Sigmoid colon (tissue), 4 donors: ENCODE measurements around the gene PCDHB14.

Experiments
- CTCF ChIP-seq, 4 experiments: fragments of 450-650 bp in 3 of 4; fragments of 200-600 bp in 1 of 4; IDR thresholded peaks; one replicate each; pipeline ENCODE4 v1.5.1; 2016 to 2019; ENCODE audit warnings: antibody characterized with exemption in 4 of 4, mild to moderate bottlenecking in 3 of 4, moderate library complexity in 2 of 4
- POLR2A ChIP-seq, 2 donors: fragments of 450-650 bp; IDR thresholded peaks; one replicate each; pipeline ENCODE4 v1.6.1; 2016; ENCODE audit warnings: antibody characterized with exemption in 2 of 2, mild to moderate bottlenecking in 2 of 2, moderate library complexity in 2 of 2
- POLR2AphosphoS5 ChIP-seq, 4 donors: sonication (generic); formaldehyde crosslinking; IDR thresholded peaks; one replicate each; pipeline ENCODE4 v1.6.1; 2017; ENCODE audit warnings: antibody characterized with exemption in 4 of 4

DNA sequence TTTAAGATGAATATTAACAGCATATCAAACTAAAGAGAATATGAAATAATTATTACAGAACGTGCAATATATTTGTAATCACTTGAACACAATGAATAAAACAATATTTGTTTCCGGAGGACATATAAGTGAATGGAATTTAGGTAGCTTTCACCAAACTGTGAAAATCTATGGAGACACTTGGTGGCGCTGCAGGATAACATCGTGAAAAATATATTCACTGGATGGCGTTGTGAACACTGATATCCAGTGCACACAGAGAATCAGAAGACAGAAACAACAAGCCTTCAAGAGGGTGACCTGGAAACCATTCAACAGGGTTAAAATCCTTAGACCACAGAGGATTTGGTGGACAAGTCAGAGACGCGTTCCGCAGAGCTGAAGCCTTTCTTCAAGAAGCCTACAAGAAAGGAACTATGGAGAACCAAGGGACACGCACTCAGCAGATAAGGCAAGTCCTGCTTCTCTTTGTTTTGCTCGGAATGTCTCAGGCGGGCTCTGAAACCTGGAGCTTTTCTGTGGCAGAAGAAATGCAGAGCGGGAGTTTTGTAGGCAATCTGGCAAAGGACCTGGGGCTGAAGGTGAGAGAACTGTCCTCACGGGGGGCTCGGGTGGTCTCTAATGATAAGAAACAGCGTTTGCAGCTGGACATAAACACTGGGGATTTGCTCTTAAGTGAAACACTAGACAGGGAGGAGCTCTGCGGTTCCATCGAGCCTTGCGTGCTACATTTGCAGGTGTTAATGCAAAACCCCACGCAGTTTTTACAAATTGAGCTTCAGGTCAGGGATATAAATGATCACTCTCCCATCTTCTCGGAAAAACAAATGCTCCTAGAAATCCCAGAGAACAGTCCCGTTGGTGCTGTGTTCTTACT, 23.5 kb upstream of the PCDHB14 start, which contains the start of gene PCDHB11:
- no peak for TF ChIP-seq POLR2A (IDR thresholded peaks at IDR 0.05)
- TF ChIP-seq CTCF (IDR thresholded peaks at IDR 0.05): no peak
- no peak for TF ChIP-seq POLR2AphosphoS5 (IDR thresholded peaks at IDR 0.05)
